CD4-positive, alpha-beta T cell (primary cell): ENCODE measurements around the gene ACTR1B. TPM values are rescaled to one million over a fixed set of nuclear protein-coding genes. Genes with fewer than 3 reads are reported as not detected.
A peak's percentile ranks its signal among the peaks of the same experiment; 100 is the strongest.

ENCODE experiments used
- ATAC-seq: fragments of 200-7000 bp; cut with Tn5 transposase; one replicate; pipeline ENCODE4 v1.10.0; 2022; ENCODE audit warnings: mild to moderate bottlenecking; ENCODE audit not compliant: poor library complexity
- CTCF ChIA-PET: fragments of 350-600 bp; sonication (Branson Sonifier 250); formaldehyde crosslinking; loops from one replicate; lab custom pipeline; 2021; ENCODE audit warnings: antibody characterized with exemption, inconsistent platforms; lab: Charles Lee
- POLR2A ChIA-PET: fragments of 350-600 bp; sonication (Branson Sonifier 250); formaldehyde crosslinking; loops from one replicate; lab custom pipeline; 2021; ENCODE audit warnings: antibody characterized with exemption, inconsistent platforms; lab: Charles Lee
- DNase-seq, 14 experiments: peaks; one replicate each; pipeline ENCODE4 v3.0.0-alpha.2; 2013 to 2020; ENCODE audit warnings: mixed read lengths in 2 of 14
- H3K27ac ChIP-seq, 2 donors: one replicate each; pipeline versions ENCODE4 v1.5.1 to v1.7.0; 2013; ENCODE audit warnings: low read length in 2 of 2, low read depth in 1 of 2, mild to moderate bottlenecking in 1 of 2
- H3K27me3 ChIP-seq, 2 experiments: 1 replicate in 1 of 2; 2 replicates in 1 of 2; pipeline versions ENCODE4 v1.6.1 to v1.7.0; 2013; ENCODE audit warnings: low read length in 2 of 2, control low read depth in 1 of 2, mild to moderate bottlenecking in 1 of 2, moderate library complexity in 1 of 2; ENCODE audit not compliant: insufficient read depth in 2 of 2, control insufficient read depth in 1 of 2
- H3K36me3 ChIP-seq: one replicate; pipeline ENCODE4 v1.6.1; 2013; ENCODE audit warnings: low read length, control low read depth; ENCODE audit not compliant: insufficient read depth
- H3K4me1 ChIP-seq: one replicate; pipeline ENCODE4 v1.6.1; 2013; ENCODE audit warnings: low read length, control low read depth; ENCODE audit not compliant: insufficient read depth
- H3K4me3 ChIP-seq: one replicate; pipeline ENCODE4 v1.5.1; 2013; ENCODE audit warnings: mild to moderate bottlenecking, low read length, moderate library complexity
- H3K9me3 ChIP-seq, 2 experiments: 1 replicate in 1 of 2; 2 replicates in 1 of 2; pipeline versions ENCODE4 v1.6.1 to v1.7.0; 2013; ENCODE audit warnings: low read length in 2 of 2, mild to moderate bottlenecking in 2 of 2, control low read depth in 1 of 2, moderate library complexity in 1 of 2; ENCODE audit not compliant: control insufficient read depth in 1 of 2, insufficient read depth in 1 of 2
- H3K27ac Mint-ChIP-seq: one replicate; pipeline ENCODE4 v1.8.0; 2020; ENCODE audit warnings: mixed read lengths
- H3K27me3 Mint-ChIP-seq: one replicate; pipeline ENCODE4 v1.8.0; 2021; ENCODE audit warnings: mixed read lengths
- H3K36me3 Mint-ChIP-seq: one replicate; pipeline ENCODE4 v1.8.0; 2021; ENCODE audit warnings: low read depth, mixed read lengths
- H3K4me1 Mint-ChIP-seq: one replicate; pipeline ENCODE4 v1.8.0; 2021; ENCODE audit warnings: low read depth, mixed read lengths
- H3K4me3 Mint-ChIP-seq: one replicate; pipeline ENCODE4 v1.8.0; 2020; ENCODE audit warnings: mild to moderate bottlenecking, mixed read lengths
- H3K9me3 Mint-ChIP-seq: one replicate; pipeline ENCODE4 v1.8.0; 2020; ENCODE audit warnings: mixed read lengths
- intact Hi-C, 2 experiments: fragments of 100-400 bp; cut with DNase I in 1 of 2; cut with micrococcal nuclease in 1 of 2; formaldehyde crosslinking; loops; one replicate each; pipeline versions ENCODE4 v1.15.1 to v1.9.0; 2023 to 2025; cut with DNase I, micrococcal nuclease
- total RNA-seq, 174 experiments: library from RNA in 2 of 174; stranded (reverse) in 2 of 174; gene quantifications; one replicate each; pipeline ENCODE4 v1.2.3 and lab custom pipeline; 2021 to 2026
- TF ChIP-seq, protein P1 (sequence below): fragments of 200-600 bp; IDR thresholded peaks from one replicate; pipeline ENCODE4 v1.8.0; 2022; ENCODE audit warnings: antibody characterized with exemption, mild to moderate bottlenecking

The ACTR1B gene
- total RNA-seq, 2 experiments from 2014 or later = 89.5 to 92.8 TPM

DNA sequence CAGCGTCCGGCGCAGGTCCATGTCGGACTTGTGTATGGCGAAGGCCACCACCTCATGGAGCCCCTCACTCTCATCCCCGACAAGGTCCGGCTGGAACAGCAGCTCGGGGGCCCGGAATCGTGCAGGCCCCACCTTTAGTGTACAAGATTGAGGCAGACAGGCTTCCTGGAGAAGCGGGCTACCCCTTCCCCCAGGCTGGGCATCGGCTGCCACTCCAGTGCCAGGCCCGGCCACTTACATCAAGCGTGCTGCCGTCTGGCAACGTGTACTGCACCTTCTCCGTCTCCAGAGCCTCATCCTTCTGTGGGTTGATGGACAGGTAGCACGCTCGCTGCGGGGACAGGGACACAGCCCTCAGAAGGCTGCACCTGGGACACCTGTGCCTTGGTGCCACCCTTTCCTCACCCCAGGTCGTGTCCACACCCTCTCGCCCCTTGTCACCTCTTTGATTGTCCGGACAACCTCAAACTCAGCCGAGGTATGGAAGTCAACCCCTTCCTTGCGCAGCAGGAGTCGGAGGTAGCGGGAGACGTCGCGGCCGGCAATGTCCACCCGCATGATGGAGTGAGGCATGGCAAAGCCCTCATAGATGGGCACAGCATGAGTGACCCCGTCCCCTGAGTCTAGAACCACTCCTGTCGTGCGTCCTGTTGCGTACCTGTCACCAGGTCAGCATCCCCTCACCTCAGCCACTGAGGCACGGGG lies 5.7 kb downstream of the ACTR1B start:
- H3K27ac ChIP-seq = no peak overlapping the region
- no peaks in the 10 kb centered on the region for H3K9me3 ChIP-seq
- H3K27me3 ChIP-seq = no peaks in the 10 kb centered on the region
- DNase-seq (no peak), ATAC-seq (no peak)
- Mint-ChIP-seq H3K4me1 (peaks cover 20% of the 10 kb centered on the region), H3K9me3 (no peaks in the 10 kb centered on the region), H3K27ac (peak overlapping the region; percentile 27), H3K27me3 (no peaks in the 10 kb centered on the region), H3K36me3 (peaks cover 62% of the 10 kb centered on the region), H3K4me3 (no peak overlapping the region)
- TF ChIP-seq, protein P1, sequence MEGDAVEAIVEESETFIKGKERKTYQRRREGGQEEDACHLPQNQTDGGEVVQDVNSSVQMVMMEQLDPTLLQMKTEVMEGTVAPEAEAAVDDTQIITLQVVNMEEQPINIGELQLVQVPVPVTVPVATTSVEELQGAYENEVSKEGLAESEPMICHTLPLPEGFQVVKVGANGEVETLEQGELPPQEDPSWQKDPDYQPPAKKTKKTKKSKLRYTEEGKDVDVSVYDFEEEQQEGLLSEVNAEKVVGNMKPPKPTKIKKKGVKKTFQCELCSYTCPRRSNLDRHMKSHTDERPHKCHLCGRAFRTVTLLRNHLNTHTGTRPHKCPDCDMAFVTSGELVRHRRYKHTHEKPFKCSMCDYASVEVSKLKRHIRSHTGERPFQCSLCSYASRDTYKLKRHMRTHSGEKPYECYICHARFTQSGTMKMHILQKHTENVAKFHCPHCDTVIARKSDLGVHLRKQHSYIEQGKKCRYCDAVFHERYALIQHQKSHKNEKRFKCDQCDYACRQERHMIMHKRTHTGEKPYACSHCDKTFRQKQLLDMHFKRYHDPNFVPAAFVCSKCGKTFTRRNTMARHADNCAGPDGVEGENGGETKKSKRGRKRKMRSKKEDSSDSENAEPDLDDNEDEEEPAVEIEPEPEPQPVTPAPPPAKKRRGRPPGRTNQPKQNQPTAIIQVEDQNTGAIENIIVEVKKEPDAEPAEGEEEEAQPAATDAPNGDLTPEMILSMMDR = no peak
- intact Hi-C loops = no loop called here
- H3K4me3 ChIP-seq = no peak overlapping the region
- H3K4me1 ChIP-seq = peaks cover 26% of the 10 kb centered on the region
- CTCF ChIA-PET = no interaction called here
- H3K36me3 ChIP-seq = peaks cover 54% of the 10 kb centered on the region
- POLR2A ChIA-PET = interaction anchor here (4.3 kb wide), 1 partner anchor 12 kb away, joined by 31 read pairs; the partner anchor contains the start of gene COX5B

DNA sequence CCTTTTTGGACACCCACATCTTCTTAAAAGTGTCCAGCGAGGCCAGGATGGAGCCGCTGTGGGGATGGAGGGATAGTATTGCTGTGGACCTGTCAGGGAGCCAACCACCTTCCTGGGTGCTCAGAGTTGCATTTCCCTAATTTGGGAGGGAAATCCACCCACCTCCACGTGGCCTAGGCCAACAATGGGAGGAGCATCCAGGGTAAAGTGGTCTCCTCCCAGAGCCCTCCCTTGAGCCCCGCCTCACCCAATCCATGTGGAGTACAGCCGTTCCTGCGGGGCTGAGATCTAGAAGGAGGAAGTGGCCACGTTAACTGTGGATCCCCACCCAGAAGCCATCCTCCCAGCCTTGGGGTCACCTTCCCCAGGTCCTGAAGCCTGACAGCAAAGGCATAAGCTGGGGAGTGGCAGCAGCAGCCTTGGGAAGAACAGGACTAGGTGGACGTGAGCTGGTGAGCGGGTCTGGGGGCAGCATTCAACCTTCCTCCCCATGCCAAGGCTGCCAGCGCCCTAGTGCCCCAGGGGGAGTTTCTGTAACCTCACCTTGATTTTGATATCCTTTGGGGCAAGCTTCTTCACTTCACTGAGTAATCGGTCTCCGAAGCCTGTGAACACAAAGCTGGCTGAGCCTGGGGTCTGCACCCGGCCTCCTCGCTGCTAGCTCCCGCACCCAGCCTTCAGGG lies 6.8 kb downstream of the ACTR1B start:
- H3K4me3 Mint-ChIP-seq = no peak overlapping the region
- POLR2A ChIA-PET = interaction anchor here (4.3 kb wide), 1 partner anchor 11 kb away, joined by 31 read pairs; the partner anchor contains the start of gene COX5B
- no peaks in the 10 kb centered on the region for H3K27me3 Mint-ChIP-seq
- DNase-seq (no peak), ATAC-seq (no peak)
- peaks cover 15% of the 10 kb centered on the region for H3K4me1 ChIP-seq
- H3K27ac Mint-ChIP-seq = no peak overlapping the region
- no peak overlapping the region for H3K4me3 ChIP-seq
- H3K27me3 ChIP-seq = no peaks in the 10 kb centered on the region
- no peak overlapping the region for H3K27ac ChIP-seq
- H3K9me3 Mint-ChIP-seq = no peaks in the 10 kb centered on the region
- intact Hi-C loops = no loop called here
- H3K36me3 Mint-ChIP-seq = peaks cover 55% of the 10 kb centered on the region
- H3K4me1 Mint-ChIP-seq = peaks cover 9% of the 10 kb centered on the region
- H3K36me3 ChIP-seq = peaks cover 54% of the 10 kb centered on the region
- no peaks in the 10 kb centered on the region for H3K9me3 ChIP-seq
- TF ChIP-seq, protein P1 = no peak
- CTCF ChIA-PET = no interaction called here

DNA sequence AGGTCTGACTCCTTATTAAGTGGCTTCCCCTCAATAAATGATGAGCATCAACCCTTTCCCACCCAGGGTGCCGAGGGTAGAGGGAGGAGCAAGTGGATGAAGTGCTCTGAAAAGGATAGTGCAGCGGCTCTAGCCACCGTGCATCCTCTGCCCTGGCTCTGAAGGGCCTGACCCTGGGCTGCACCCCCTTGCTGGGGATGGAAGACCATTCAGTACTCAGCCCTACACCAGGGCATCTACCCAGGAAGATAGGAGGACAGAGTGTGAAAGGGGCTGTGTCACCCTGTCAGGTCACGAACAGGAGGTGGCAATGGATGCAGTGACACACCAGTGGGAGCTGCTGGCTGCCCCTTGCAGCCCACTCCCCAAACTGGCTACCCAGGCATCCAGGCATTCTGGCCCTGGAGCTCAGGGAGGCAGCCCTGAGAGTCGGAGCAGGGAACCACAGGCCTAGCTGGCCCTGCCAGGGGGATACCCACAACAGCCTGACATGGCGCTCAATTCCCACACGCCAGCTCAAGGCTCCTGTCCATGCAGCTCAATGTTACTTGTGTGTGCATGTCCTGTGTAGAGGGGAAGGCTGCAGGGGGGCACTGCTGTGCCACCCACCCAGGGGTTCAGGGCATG lies 7.6 kb downstream of the ACTR1B start:
- Histone ChIP-seq H3K27me3 (no peaks in the 10 kb centered on the region), H3K9me3 (no peaks in the 10 kb centered on the region), H3K36me3 (peaks cover 53% of the 10 kb centered on the region), H3K4me3 (no peak overlapping the region), H3K4me1 (peaks cover 7% of the 10 kb centered on the region), H3K27ac (no peak overlapping the region)
- peaks cover 49% of the 10 kb centered on the region for H3K36me3 Mint-ChIP-seq
- H3K4me3 Mint-ChIP-seq = no peak overlapping the region
- no peak overlapping the region for H3K27ac Mint-ChIP-seq
- H3K9me3 Mint-ChIP-seq = no peaks in the 10 kb centered on the region
- ATAC-seq = no peak
- intact Hi-C loops = no loop called here
- no peaks in the 10 kb centered on the region for H3K27me3 Mint-ChIP-seq
- POLR2A ChIA-PET = interaction anchor here (4.3 kb wide), 1 partner anchor 10 kb away, joined by 31 read pairs; the partner anchor contains the start of gene COX5B
- DNase-seq = no peak
- peaks cover 1% of the 10 kb centered on the region for H3K4me1 Mint-ChIP-seq
- TF ChIP-seq, protein P1 = no peak
- CTCF ChIA-PET = no interaction called here
